DMS53 (cell line): ENCODE results near the gene CPNE8.
A peak's percentile ranks its signal among the peaks of the same experiment; 100 is the strongest.
"Not testable (repeated sequence)": the region's sequence is repeated elsewhere in the genome, so short reads cannot be mapped to it uniquely, and the experiment has no call there.

Experiments used
- DNase-seq: peaks from one replicate; lab custom pipeline; 2025; lab: John Stamatoyannopoulos, UW

Gene CPNE8

DNA sequence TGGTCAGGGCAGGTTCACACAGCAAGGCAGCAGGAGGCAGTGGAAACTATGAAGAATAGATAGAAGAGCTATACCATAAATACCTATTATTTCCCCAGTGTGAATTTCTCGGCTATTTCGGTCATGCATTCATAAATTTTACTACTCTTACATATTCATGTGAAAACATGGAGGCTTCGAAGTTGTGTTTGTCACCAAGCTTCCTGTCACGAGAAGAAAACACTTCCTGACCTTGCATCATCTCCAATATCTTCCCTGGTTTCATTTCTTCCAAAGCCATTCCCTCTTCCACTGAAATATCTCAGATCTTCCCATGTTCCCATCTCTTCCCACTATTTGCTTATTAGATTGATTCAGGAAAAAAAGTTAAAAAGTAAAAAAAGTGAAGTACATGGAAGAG is 80.4 kb downstream of the CPNE8 start:
- no peak for DNase-seq

DNA sequence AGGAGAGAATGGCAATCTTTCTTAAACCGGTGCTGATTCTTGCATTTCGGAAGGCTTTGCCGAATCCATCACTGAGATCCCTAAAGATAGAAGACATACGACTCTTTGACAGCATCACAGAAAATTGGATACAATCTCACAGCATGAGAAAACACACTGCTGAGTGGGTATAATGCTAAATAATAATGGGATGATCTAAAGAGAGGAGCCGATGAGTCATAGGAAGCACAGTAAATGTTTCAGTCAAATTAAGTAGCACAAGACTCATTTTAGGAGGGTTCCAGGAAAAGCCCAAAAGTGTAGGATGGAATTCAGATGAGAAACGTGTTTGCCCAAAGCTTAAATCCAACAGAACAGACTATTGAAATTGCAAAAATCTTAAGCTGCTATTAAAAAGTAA is 81.7 kb downstream of the CPNE8 start:
- DNase-seq = peak; percentile 29

DNA sequence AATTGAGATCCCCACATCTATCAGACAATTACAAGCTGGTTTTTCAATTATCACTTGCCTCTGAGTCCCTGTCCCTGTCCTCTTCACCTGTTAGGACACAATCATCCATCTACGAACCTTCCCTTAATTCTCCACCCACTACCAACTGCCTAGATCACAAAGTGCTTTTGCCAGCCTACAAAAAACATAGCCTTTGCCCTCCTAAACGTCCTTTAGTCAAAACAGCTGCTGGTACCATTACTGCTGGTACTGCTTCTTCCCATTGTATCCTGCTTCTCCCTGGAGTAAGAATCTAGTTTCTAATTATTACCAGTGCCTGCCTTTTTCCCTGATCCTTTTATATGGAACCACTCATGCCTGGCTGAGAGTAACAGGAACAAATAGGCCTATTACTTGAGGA is 82.1 kb downstream of the CPNE8 start:
- DNase-seq = peak; percentile 29

DNA sequence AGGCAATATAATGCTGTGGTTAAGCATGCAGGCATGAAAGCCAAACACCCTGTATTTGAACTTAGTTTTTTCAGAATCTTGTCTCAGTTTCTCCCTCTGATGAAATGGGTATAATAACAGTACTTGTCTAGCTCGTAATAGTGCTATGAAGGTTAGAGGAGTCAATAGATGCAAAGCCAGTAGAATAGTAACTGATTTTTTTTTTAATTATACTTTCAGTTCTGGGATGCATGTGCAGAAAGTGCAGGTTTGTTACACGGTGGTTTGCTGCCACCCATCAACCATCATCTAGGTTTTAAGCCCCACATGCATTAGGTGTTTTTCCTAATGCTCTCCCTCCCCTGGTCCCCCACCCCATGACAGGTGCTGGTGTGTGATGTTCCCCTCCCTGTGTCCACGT is 87.4 kb downstream of the CPNE8 start:
- DNase-seq = no peak

DNA sequence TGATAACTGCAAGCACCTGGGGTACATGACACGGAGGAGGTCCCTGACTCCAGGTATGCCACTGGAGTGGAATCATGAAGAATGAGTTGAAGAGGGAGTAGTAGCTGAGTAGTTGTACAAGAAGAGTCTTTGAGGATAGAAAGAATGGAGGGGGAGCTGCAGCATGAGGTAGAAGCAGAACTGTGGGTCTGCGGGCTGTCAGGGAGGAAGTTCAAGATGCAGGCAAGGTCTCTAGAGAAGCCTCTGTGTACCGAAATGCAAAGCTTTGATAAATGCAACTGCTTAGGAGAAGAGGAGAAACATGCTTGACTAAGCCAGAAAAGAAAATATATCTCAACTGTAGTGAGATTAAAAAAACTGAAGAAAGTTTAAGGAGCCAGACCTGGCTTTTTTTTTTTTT is 91.5 kb downstream of the CPNE8 start:
- no peak for DNase-seq

DNA sequence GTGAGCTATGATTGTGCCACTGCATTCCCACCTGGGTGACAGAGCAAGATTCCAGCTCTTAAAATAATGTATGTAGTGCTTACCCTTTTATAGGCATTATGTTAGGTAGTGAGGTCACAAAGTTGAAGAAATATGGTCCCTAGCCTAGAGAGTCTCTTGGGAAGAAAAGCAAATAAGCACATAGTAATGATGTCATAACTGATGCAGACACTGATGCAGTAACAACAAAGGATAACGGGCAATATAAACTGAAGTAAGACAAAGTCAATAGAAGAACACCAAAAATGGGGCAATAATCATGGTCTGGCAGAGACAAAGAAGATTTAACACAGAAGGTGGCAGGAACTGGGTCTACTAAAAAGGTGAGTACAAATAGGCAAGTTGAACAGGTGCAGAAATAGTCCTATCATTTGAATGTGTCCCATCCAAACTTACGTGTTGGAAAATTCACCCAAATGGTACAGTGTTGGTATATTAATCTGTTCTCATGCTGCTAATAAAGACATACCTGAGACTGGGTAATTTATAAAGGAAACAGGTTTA is 93.5 kb downstream of the CPNE8 start:
- DNase-seq = peak; percentile 10

DNA sequence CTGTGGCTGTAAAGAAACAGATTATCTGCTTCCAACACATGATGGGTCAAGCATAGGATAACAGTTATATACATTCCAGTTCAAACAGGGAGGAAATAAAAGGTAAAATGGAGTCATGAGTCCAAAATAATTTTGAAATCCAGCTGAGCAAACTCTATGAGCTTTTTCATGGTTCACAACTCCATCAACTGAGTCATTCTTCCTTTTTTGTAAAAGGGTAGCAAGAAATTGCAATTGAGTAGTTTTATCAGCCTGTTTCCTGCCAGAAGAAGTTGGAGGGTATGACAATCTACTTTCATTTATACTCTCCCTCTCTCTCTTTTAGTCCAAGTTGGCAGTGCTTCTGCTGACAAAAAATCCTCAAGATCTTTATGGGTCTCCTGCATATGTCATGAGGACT is 95.6 kb downstream of the CPNE8 start:
- DNase-seq = no peak

DNA sequence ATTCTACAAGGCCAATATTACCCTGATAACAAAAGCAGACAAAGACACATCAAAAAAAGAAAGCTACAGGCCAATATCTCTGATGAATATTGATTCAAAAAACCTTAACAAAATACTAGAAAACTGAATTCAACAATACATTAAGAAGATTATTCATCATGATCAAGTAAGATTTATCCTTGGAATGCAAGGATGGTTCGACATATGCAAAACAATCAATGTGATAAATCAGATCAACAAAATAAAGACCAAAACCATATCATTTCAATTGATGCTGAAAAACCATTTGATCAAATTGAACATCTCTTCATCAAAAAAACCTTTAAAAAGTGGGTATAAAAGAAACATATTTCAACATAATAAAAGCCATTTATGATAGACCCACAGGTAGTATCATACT is 117.3 kb downstream of the CPNE8 start:
- DNase-seq = peak; percentile 10

DNA sequence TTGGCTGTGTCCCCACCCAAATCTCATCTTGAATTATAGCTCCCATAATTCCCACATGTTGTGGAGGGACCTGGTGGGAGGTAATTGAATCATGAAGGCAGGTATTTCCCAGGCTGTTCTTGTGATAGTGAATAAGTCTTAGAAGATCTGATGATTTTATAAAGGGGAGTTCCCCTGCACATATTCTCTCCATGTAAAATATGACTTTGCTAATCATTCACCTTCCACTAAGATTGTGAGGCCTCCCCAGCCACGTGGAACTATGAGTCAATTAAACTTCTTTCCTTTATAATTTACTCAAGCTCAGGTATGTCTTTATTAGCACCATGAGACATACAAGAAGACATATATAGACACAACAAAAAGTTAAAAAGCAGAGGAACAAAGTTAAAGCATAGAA is 120.0 kb downstream of the CPNE8 start:
- no peak for DNase-seq

DNA sequence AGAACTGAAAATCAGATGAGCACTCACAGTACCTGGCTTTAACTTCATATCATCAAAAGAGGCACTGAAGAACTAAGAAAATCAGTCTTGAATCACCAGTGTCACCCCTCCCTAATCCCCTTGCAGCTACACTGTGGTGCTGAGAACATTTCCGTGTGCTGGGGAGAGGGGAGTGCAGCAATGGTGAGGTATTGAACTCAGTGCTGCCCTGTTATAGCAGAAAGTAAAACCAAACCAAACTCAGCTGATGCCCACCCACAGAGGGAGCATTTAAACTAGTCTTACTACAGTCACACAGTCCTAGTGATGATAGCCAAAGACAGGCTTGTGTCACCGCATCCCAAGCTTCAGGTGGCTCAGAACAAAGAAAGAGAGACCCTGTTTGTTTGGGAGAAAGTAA is 122.1 kb downstream of the CPNE8 start:
- no peak for DNase-seq

DNA sequence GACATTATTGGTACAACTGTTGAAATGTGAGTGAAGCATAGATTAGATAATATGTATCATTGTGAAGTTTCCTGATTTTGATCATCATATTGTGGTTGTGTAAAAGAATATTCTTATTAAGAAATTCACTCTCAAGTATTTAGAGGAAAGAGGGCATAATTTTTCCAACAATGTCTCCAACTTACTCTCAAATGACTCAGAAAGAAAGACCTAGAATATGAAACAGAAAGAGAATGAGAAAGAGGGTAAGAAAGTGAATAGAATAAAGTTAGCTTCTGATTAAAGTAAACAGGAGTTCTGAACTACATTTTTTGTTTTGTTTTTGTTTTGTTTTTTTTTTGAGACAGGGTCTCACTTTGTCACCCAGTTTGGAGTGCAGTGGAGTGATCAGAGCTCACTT is 123.0 kb downstream of the CPNE8 start:
- DNase-seq = no peak

DNA sequence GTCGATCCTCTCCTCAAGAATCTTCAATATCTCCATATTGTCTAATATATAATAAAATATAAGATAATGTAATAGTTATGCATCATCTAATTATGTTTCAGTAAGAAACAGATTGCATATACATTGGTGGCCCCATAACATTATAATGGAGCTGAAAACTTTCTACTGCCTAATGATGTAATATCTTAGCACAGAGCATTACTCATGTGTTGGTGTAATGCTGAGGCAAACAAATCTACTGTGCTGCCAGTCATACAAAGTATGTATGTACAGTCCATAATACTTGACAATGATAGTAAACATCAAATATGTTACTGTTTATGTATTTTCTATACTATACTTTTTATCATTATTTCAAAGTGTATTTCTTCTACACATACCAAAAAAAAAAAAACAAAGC is 128.7 kb downstream of the CPNE8 start:
- peak; percentile 4 for DNase-seq

DNA sequence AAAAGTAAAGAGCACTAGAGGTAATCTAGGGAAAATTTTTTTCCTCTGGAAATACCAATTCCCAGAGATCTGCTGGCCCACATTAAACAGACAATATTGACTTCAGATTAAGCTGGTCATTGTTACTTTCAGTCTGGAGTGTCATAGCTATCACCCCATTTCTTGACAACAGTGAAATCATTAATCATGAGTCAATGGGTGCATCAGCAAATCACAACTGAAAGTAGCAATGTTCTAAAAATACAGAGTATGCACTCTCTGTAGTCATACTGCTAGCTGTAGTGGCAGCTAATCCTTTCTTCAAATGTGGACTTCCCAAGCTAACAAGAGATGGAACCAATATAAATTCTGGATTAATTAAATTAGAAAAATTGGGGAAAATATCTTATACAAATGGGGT is 129.9 kb downstream of the CPNE8 start:
- no peak for DNase-seq

DNA sequence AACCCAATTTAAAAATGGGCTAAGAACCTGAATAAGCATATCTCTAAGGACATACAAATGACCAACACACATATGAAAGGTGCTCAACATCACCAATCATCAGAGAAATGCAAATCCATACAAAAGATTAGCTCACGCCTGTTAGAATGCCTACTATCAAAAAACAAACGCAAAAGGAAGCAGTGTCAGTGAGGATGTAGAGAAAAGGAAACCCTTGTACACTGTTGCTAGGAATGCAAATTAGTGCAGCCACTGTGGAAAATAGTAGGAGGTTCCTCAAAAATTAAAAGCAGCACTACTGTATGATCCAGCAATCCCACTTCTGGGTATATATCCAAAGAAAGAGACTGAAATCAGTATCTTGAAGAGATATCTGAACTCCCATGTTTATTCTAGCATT is 133.0 kb downstream of the CPNE8 start:
- DNase-seq = no peak

DNA sequence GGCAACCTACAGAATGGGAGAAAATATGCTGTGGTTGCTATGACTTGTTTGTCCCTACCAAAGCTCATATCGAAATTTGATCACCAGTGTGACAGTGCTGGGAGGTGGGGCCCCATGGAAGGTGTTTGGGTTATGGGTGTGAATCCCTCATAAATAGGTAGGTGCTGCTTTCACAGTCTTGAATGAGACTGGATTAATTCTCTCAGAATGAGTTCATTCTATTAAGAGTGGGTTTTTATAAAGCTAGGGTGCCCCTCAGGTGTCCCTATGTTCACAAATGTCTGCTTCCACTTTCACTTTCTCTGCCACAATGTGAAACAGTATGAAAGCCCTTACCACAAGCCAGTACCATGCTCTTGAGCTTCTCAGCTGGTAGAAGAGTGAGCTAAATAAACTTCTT is 133.5 kb downstream of the CPNE8 start:
- peak; percentile 17 for DNase-seq

DNA sequence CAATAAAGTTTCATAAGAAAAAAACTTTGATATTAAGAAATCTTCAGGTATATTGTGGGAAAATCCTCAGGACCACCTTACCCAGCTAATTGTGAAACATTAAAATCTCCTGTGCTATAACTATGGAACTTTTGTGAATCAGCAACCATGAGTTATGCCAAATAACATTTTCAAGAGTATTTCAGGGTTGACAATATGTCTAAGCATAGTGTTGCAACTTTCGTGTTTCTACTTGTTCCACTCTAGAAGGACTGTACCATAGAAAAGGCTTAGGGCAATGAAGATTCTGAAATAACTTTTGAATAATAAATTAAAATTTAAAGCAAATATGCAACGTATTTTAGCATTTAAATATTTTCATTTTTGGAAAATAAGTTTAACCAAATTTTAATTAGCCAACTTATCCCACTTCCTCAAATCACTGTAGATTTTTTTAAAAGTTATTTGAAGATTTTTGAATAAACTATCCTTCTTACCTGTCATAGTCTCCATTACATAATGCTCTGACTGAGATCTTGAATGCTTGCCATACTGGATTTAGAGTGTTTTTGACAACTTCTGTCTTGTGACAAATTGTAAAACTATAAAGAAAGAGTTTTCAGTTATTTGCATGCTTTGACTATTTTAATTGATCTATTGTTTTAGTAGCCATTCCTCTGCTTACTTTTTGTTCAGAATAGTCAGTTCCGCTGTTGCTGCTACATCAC is 143.6 kb downstream of the CPNE8 start:
- no peak for DNase-seq

DNA sequence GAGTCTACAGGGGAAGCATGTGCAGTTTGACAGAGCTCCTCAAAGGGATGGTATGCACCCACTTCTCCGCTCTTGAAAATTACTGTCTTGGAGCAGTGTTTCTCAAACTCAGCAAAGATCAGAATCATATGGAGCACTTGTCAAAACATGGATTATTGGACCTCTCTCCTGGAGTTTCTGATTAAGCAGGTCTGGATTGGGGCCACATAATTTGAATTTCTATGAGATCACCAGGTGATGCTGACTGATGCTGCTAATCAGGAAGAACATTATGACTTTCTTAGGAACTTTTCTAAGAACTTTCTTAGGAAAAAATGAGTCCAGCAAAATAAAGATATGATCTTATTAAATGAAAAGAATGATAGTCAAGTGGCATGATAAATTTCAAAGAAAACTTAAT is 144.3 kb downstream of the CPNE8 start:
- DNase-seq = no peak

DNA sequence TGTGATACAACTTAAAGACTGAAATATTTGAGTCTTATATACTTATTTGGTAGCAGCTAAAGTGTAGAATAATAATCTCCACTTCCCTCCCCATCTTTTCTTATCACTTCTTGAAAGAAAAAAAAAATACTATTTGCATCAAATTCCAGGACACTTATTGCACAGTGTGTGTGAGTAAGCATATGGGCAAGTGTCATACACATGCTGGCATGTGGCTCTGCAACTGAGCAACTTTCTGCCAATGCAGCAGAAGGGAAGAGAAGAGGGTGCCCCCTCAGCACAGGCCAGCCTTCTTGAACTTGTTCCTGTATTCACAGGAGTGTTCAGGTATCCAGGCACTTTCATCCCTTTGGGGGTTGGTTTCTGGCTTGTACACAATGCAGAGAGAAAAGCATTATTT is 145.8 kb downstream of the CPNE8 start:
- no peak for DNase-seq

DNA sequence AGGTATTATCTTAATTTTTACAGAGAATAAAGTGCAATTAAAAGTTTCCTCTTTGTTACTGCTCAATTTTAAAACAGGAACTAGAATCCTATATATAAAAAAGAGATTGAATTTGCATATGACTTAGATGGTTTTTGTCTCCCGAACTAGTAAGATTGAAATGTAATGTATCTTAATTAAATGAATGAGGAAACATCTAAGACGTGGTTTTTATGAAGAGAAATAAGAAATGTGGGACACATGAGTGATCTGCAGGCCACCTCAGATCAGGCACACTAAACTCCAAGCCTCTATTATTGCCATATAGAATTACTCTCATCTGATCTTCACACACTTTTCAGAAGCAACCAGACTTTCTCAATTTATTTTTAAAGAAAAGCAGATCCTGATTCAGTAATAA is 158.6 kb downstream of the CPNE8 start:
- DNase-seq = no peak

DNA sequence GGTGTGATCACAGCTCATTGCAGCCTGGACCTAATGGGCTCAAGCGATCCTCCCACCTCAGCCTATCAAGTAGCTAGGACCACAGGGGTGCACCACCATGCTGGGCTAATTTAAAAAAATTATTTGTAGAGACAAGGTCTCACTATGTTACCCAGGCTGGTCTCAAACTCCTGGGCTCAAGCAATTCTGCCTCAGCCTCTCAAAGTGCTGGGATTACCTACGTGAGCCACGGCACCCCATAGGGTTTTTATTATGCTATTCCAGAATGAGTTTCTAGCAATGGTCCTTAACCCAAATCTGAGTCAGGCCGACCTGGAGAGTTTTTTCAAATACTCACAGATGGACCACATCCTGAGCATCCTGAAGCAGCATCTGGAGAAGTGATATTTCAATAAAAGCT is 159.8 kb downstream of the CPNE8 start:
- DNase-seq = no peak

DNA sequence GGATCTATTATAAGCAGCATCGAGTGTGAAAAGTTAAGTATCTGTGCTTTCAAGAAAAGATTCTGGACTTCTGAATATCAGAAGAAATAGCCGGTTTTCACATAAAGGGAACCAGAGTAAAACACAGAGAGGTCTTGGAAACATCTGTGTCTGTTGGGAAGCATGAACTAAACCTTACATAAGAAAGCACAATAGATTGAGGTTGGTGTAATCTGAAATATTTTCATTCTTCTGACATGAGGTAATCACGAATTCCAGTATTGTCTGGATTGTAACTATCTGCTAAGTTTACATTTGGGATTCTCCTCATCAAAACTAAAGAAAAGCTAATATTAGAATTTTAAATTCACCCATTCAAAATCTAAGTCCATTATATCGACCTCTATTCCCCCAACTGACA is 161.3 kb downstream of the CPNE8 start:
- DNase-seq = no peak

DNA sequence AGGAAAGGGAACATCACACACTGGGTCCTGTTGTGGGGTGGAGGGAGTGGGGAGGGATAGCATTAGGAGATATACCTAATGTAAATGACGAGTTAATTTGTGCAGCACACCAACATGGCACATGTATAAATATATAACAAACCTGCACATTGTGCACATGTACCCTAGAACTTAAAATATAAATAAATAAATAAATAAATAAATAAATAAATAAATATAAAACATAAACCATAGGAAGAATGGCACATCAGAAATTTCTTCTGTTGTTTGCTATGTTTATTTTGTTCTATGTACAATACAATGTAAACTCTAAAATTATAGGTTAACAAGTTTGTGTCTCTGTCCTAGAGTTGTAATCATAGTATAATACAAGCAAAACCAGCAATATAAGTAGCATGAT is 162.9 kb downstream of the CPNE8 start:
- DNase-seq = not testable (repeated sequence)

DNA sequence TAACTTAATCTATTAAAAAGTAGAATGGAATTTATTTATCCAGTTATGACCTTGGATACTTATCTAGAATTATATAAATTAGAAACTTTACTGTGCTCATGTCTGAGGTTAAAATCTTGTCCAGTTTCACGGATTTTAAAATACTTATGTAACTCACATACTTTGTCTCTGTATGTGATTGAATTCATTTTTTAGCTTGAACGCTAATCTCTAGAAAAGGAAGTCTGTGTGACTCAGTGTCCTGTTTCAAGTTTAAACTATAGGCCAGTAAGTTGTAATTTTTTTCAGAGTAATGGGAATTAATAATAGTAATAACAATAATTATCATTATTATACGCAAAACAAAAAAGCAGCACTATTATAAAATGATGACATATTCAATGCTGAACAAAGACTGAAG is 168.6 kb downstream of the CPNE8 start:
- no peak for DNase-seq

DNA sequence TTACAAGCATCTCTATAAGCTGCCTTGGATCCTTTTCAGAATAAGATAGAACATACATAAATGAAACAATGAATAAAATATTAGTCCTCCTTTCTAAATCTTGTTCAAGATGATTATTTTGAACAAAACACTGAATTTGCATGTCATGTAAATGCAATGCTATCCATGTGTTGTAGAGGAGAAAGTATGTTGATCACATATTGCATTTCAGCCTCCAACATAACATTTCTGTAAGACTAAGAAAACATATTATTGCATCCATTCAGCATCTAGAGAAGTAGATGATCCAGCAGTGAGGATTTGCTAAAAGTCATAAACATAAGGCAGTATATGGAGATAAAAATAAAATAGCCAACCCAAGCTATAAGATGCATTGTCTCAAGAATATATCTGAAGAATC is 172.6 kb downstream of the CPNE8 start:
- DNase-seq = no peak
